SJCRH30 (cell line): ENCODE results near the gene ESPN. TPM values are rescaled to one million over a fixed set of nuclear protein-coding genes. Genes with fewer than 3 reads are reported as not detected.
"Not testable (repeated sequence)": the region's sequence is repeated elsewhere in the genome, so short reads cannot be mapped to it uniquely, and the experiment has no call there.

Experiments
- DNase-seq, 2 experiments: peaks; one replicate each; pipeline ENCODE4 v3.0.0-alpha.2; 2015 to 2020
- H3K27ac ChIP-seq: fragments of 250-450 bp; sonication (Bioruptor Pico); 2 replicates; pipeline ENCODE4 v1.5.1; 2020; ENCODE audit warnings: mild to moderate bottlenecking, moderate library complexity
- H3K27me3 ChIP-seq: fragments of 250-450 bp; sonication (Bioruptor Pico); 2 replicates; pipeline ENCODE4 v1.5.1; 2020; ENCODE audit warnings: mild to moderate bottlenecking, moderate library complexity
- H3K36me3 ChIP-seq: fragments of 250-450 bp; sonication (Bioruptor Pico); 2 replicates; pipeline ENCODE4 v1.5.1; 2020; ENCODE audit warnings: mild to moderate bottlenecking, moderate library complexity
- H3K4me1 ChIP-seq: fragments of 250-450 bp; sonication (Bioruptor Pico); 2 replicates; pipeline ENCODE4 v1.5.1; 2020; ENCODE audit warnings: mild to moderate bottlenecking, moderate library complexity
- H3K4me3 ChIP-seq: fragments of 250-450 bp; sonication (Bioruptor Pico); 2 replicates; pipeline ENCODE4 v1.5.1; 2020; ENCODE audit warnings: mild to moderate bottlenecking, moderate library complexity
- H3K9me3 ChIP-seq: fragments of 250-450 bp; sonication (Bioruptor Pico); replicated peaks from 2 replicates; pipeline ENCODE4 v1.5.1; 2020; ENCODE audit warnings: mild to moderate bottlenecking, moderate library complexity
- total RNA-seq: library from RNA; depleted of rRNA; stranded (reverse); fragments of >200 nt; shearing (Covaris generic); gene quantifications from 2 replicates; pipeline ENCODE4 v1.2.3, GENCODE V29; 2014

Gene ESPN
- total RNA-seq, 1 experiment from 2014 or later = 0.55 TPM

- not testable (repeated sequence) for H3K4me1 ChIP-seq, H3K4me3 ChIP-seq, H3K36me3 ChIP-seq, DNase-seq, H3K27me3 ChIP-seq, H3K9me3 ChIP-seq, H3K27ac ChIP-seq
Measured at GRCh38 chr1:6395781-6396244, 28.8 kb upstream of the ESPN start.

- Histone ChIP-seq H3K4me3 (no peak overlapping the region), H3K4me1 (no peaks in the 10 kb centered on the region; the same call in 1 of the 2 replicates), H3K27me3 (no peaks in the 10 kb centered on the region), H3K36me3 (no peaks in the 10 kb centered on the region), H3K27ac (no peak overlapping the region), H3K9me3 (no peaks in the 10 kb centered on the region)
- DNase-seq = no peak
Measured at GRCh38 chr1:6396998-6397397, 27.6 kb upstream of the ESPN start.

- Histone ChIP-seq H3K4me3 (no peak overlapping the region), H3K9me3 (no peaks in the 10 kb centered on the region), H3K4me1 (no peaks in the 10 kb centered on the region; the same call in 1 of the 2 replicates), H3K36me3 (no peaks in the 10 kb centered on the region), H3K27me3 (no peaks in the 10 kb centered on the region), H3K27ac (no peak overlapping the region)
- no peak for DNase-seq
Measured at GRCh38 chr1:6397844-6398441, 26.6 kb upstream of the ESPN start.

- Histone ChIP-seq H3K4me3 (no peak overlapping the region), H3K9me3 (no peaks in the 10 kb centered on the region), H3K27me3 (no peaks in the 10 kb centered on the region), H3K36me3 (no peaks in the 10 kb centered on the region), H3K4me1 (no peaks in the 10 kb centered on the region; the same call in 1 of the 2 replicates), H3K27ac (no peak overlapping the region)
- no peak for DNase-seq
Measured at GRCh38 chr1:6399294-6399693, 25.3 kb upstream of the ESPN start.

GRCh38 chr1:6401673-6402072, 22.9 kb upstream of the ESPN start:
- Histone ChIP-seq H3K4me3 (no peak overlapping the region), H3K36me3 (no peaks in the 10 kb centered on the region), H3K27ac (no peak overlapping the region), H3K9me3 (no peaks in the 10 kb centered on the region), H3K27me3 (no peaks in the 10 kb centered on the region), H3K4me1 (no peaks in the 10 kb centered on the region)
- DNase-seq = no peak

- Histone ChIP-seq H3K4me1 (no peaks in the 10 kb centered on the region), H3K36me3 (no peaks in the 10 kb centered on the region), H3K4me3 (no peak overlapping the region), H3K27ac (no peak overlapping the region), H3K27me3 (no peaks in the 10 kb centered on the region), H3K9me3 (no peaks in the 10 kb centered on the region)
- DNase-seq = no peak
Measured at GRCh38 chr1:6408023-6408422, 16.6 kb upstream of the ESPN start.

- Histone ChIP-seq H3K27me3 (no peaks in the 10 kb centered on the region), H3K27ac (no peak overlapping the region), H3K36me3 (no peaks in the 10 kb centered on the region), H3K4me3 (no peak overlapping the region), H3K4me1 (no peaks in the 10 kb centered on the region), H3K9me3 (no peaks in the 10 kb centered on the region)
- no peak for DNase-seq
Measured at GRCh38 chr1:6409053-6409452, 15.5 kb upstream of the ESPN start.

- Histone ChIP-seq H3K27ac (no peak overlapping the region), H3K36me3 (no peaks in the 10 kb centered on the region), H3K4me3 (no peak overlapping the region), H3K4me1 (peaks cover 3% of the 10 kb centered on the region; the same call in 1 of the 2 replicates), H3K9me3 (no peaks in the 10 kb centered on the region), H3K27me3 (no peaks in the 10 kb centered on the region)
- no peak for DNase-seq
Measured at GRCh38 chr1:6409733-6410132, 14.8 kb upstream of the ESPN start.

- Histone ChIP-seq H3K4me3 (no peak overlapping the region), H3K27ac (no peak overlapping the region), H3K4me1 (peaks cover 3% of the 10 kb centered on the region; the same call in 1 of the 2 replicates), H3K27me3 (no peaks in the 10 kb centered on the region), H3K36me3 (no peaks in the 10 kb centered on the region), H3K9me3 (no peaks in the 10 kb centered on the region)
- DNase-seq = no peak
Measured at GRCh38 chr1:6410248-6410893, 14.2 kb upstream of the ESPN start.

- Histone ChIP-seq H3K27me3 (peaks cover 11% of the 10 kb centered on the region), H3K4me1 (peaks cover 3% of the 10 kb centered on the region; the same call in 1 of the 2 replicates), H3K36me3 (no peaks in the 10 kb centered on the region), H3K9me3 (no peaks in the 10 kb centered on the region), H3K27ac (no peak overlapping the region), H3K4me3 (no peak overlapping the region)
- DNase-seq = no peak
Measured at GRCh38 chr1:6412896-6413295, 11.7 kb upstream of the ESPN start.

GRCh38 chr1:6414443-6414844, 10.1 kb upstream of the ESPN start:
- Histone ChIP-seq H3K27me3 (peaks cover 11% of the 10 kb centered on the region), H3K9me3 (no peaks in the 10 kb centered on the region), H3K4me1 (peaks cover 3% of the 10 kb centered on the region; the same call in 1 of the 2 replicates), H3K36me3 (no peaks in the 10 kb centered on the region), H3K27ac (no peak overlapping the region), H3K4me3 (no peak overlapping the region)
- DNase-seq = peak; percentile 75 to 87

- H3K36me3 ChIP-seq = no peaks in the 10 kb centered on the region
- H3K27me3 ChIP-seq = peaks cover 11% of the 10 kb centered on the region
- H3K4me1 ChIP-seq = peaks cover 3% of the 10 kb centered on the region; the same call in 1 of the 2 replicates
- DNase-seq = no peak
- H3K27ac ChIP-seq = no peak overlapping the region
- no peaks in the 10 kb centered on the region for H3K9me3 ChIP-seq
- no peak overlapping the region for H3K4me3 ChIP-seq
Measured at GRCh38 chr1:6414881-6415626, 9.5 kb upstream of the ESPN start.

- Histone ChIP-seq H3K27ac (no peak overlapping the region), H3K36me3 (no peaks in the 10 kb centered on the region), H3K27me3 (peaks cover 17% of the 10 kb centered on the region), H3K9me3 (no peaks in the 10 kb centered on the region; the same call in 1 of the 2 replicates), H3K4me1 (peaks cover 3% of the 10 kb centered on the region; the same call in 1 of the 2 replicates), H3K4me3 (no peak overlapping the region)
- no peak for DNase-seq
Measured at GRCh38 chr1:6416295-6416656, 8.3 kb upstream of the ESPN start.

GRCh38 chr1:6416906-6417305, 7.7 kb upstream of the ESPN start:
- no peak overlapping the region for H3K27ac ChIP-seq
- no peaks in the 10 kb centered on the region; the same call in 1 of the 2 replicates for H3K9me3 ChIP-seq
- no peaks in the 10 kb centered on the region for H3K36me3 ChIP-seq
- H3K27me3 ChIP-seq = peaks cover 22% of the 10 kb centered on the region
- H3K4me1 ChIP-seq = peaks cover 3% of the 10 kb centered on the region; the same call in 1 of the 2 replicates
- DNase-seq = no peak
- no peak overlapping the region for H3K4me3 ChIP-seq
